Astrocyte (in vitro differentiated cells and primary cell): ENCODE measurements around the gene WIPF2. TPM values are rescaled to one million over a fixed set of nuclear protein-coding genes. Genes with fewer than 3 reads are reported as not detected.

Experiments
- DNase-seq: peaks from one replicate; pipeline ENCODE4 v3.0.0-alpha.2; 2010; ENCODE audit warnings: low read depth
- FAIRE-seq: peaks from 2 replicates; lab custom pipeline; 2011; peaks lifted over from hg19 to GRCh38; lab: Jason Lieb, UNC
- H2AFZ ChIP-seq: 2 replicates; pipeline ENCODE4 v1.6.0; 2012; ENCODE audit warnings: low read depth, low read length, inconsistent platforms
- H3K27ac ChIP-seq: 2 replicates; pipeline ENCODE4 v1.5.1; 2011; ENCODE audit warnings: low read depth, low read length, inconsistent platforms
- H3K27me3 ChIP-seq: 2 replicates; pipeline ENCODE4 v1.6.0; 2011; ENCODE audit warnings: low read length, inconsistent platforms; ENCODE audit not compliant: insufficient read depth
- H3K36me3 ChIP-seq: 2 replicates; pipeline ENCODE4 v1.5.1; 2011; ENCODE audit warnings: low read length, inconsistent platforms; ENCODE audit not compliant: insufficient read depth
- H3K4me1 ChIP-seq: 2 replicates; pipeline ENCODE4 v1.5.1; 2011; ENCODE audit warnings: low read length, inconsistent platforms; ENCODE audit not compliant: insufficient read depth
- H3K4me2 ChIP-seq: 2 replicates; pipeline ENCODE4 v1.6.0; 2012; ENCODE audit warnings: low read length, inconsistent platforms
- H3K4me3 ChIP-seq: 2 replicates; pipeline ENCODE4 v1.5.1; 2011; ENCODE audit warnings: low read depth, mild to moderate bottlenecking, low read length, inconsistent platforms; ENCODE audit not compliant: insufficient read depth
- H3K79me2 ChIP-seq: 2 replicates; pipeline ENCODE4 v1.6.0; 2012; ENCODE audit warnings: mild to moderate bottlenecking, low read length, inconsistent platforms; ENCODE audit not compliant: insufficient read depth
- H3K9ac ChIP-seq: 2 replicates; pipeline ENCODE4 v1.6.0; 2012; ENCODE audit warnings: mild to moderate bottlenecking, low read length, inconsistent platforms
- H3K9me3 ChIP-seq: 2 replicates; pipeline ENCODE4 v1.5.1; 2012; ENCODE audit warnings: low read depth, mild to moderate bottlenecking, low read length, inconsistent platforms; ENCODE audit not compliant: insufficient read depth
- H4K20me1 ChIP-seq: 2 replicates; pipeline ENCODE4 v1.6.0; 2012; ENCODE audit warnings: low read length, inconsistent platforms; ENCODE audit not compliant: insufficient read depth
- H3K27ac Mint-ChIP-seq: one replicate; pipeline ENCODE4 v1.8.0; 2021; ENCODE audit warnings: mild to moderate bottlenecking, mixed read lengths; ENCODE audit not compliant: unreplicated experiment
- H3K27me3 Mint-ChIP-seq: one replicate; pipeline ENCODE4 v1.8.0; 2021; ENCODE audit warnings: low read depth, mixed read lengths; ENCODE audit not compliant: unreplicated experiment
- H3K36me3 Mint-ChIP-seq: one replicate; pipeline ENCODE4 v1.8.0; 2021; ENCODE audit warnings: low read depth, mixed read lengths; ENCODE audit not compliant: unreplicated experiment
- H3K4me1 Mint-ChIP-seq: one replicate; pipeline ENCODE4 v1.8.0; 2021; ENCODE audit warnings: low read depth, mixed read lengths; ENCODE audit not compliant: unreplicated experiment
- H3K4me3 Mint-ChIP-seq: one replicate; pipeline ENCODE4 v1.8.0; 2021; ENCODE audit warnings: mild to moderate bottlenecking, moderate library complexity, mixed read lengths; ENCODE audit not compliant: unreplicated experiment
- H3K9me3 Mint-ChIP-seq: one replicate; pipeline ENCODE4 v1.8.0; 2021; ENCODE audit warnings: mild to moderate bottlenecking, mixed read lengths; ENCODE audit not compliant: unreplicated experiment
- EZH2 ChIP-seq: IDR thresholded peaks from 2 replicates; pipeline ENCODE4 v1.6.1; 2012; ENCODE audit warnings: mild to moderate bottlenecking, low read length, inconsistent platforms; ENCODE audit not compliant: insufficient read depth
- total RNA-seq: library from RNA; stranded (reverse); gene quantifications from 2 replicates; pipeline ENCODE4 v1.2.1, GENCODE V29; 2021
- TF ChIP-seq, protein P1 (sequence below): IDR thresholded peaks from 2 replicates; pipeline ENCODE4 v1.5.1; 2011; ENCODE audit warnings: low read depth, mild to moderate bottlenecking, inconsistent platforms, low read length, moderate library complexity; ENCODE audit not compliant: insufficient read depth

Gene WIPF2
- total RNA-seq, 1 donor from 2014 or later = 30.7 TPM

DNA sequence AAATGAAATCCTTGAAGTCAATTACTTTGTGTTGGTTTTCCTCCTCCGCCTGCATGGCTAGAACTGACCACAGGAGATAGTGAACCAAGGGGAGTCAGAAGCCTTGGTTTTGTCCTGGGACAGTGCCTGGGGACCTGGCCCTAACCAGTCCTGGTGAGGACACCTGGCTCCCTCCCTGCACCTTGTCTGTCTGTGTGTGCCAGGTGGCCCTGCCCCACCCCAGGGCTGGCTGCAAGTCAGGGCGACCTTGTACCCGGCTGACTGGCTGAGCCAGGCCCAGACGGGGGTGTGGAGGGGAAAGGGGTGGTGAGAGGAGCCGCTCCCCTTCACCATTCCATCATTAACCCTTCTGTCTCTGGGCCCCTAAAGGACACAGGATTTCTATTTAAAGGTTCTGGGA, 38.4 kb upstream of the WIPF2 start:
- Histone ChIP-seq H4K20me1 (peaks cover 18% of the 10 kb centered on the region), H3K79me2 (peaks cover 3% of the 10 kb centered on the region), H3K27me3 (no peaks in the 10 kb centered on the region), H2AFZ (no peak overlapping the region), H3K9me3 (no peaks in the 10 kb centered on the region), H3K36me3 (no peaks in the 10 kb centered on the region), H3K9ac (peak overlapping the region; percentile 11), H3K27ac (no peak overlapping the region), H3K4me2 (peak overlapping the region; percentile 61), H3K4me3 (no peak overlapping the region), H3K4me1 (peaks cover 19% of the 10 kb centered on the region)
- Mint-ChIP-seq H3K36me3 (peaks cover 5% of the 10 kb centered on the region), H3K4me1 (peaks cover 16% of the 10 kb centered on the region), H3K4me3 (no peak overlapping the region), H3K27ac (no peak overlapping the region), H3K27me3 (no peaks in the 10 kb centered on the region), H3K9me3 (no peaks in the 10 kb centered on the region)
- no peak for TF ChIP-seq EZH2
- TF ChIP-seq, protein P1, sequence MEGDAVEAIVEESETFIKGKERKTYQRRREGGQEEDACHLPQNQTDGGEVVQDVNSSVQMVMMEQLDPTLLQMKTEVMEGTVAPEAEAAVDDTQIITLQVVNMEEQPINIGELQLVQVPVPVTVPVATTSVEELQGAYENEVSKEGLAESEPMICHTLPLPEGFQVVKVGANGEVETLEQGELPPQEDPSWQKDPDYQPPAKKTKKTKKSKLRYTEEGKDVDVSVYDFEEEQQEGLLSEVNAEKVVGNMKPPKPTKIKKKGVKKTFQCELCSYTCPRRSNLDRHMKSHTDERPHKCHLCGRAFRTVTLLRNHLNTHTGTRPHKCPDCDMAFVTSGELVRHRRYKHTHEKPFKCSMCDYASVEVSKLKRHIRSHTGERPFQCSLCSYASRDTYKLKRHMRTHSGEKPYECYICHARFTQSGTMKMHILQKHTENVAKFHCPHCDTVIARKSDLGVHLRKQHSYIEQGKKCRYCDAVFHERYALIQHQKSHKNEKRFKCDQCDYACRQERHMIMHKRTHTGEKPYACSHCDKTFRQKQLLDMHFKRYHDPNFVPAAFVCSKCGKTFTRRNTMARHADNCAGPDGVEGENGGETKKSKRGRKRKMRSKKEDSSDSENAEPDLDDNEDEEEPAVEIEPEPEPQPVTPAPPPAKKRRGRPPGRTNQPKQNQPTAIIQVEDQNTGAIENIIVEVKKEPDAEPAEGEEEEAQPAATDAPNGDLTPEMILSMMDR = no peak
- FAIRE-seq (no peak), DNase-seq (no peak)

DNA sequence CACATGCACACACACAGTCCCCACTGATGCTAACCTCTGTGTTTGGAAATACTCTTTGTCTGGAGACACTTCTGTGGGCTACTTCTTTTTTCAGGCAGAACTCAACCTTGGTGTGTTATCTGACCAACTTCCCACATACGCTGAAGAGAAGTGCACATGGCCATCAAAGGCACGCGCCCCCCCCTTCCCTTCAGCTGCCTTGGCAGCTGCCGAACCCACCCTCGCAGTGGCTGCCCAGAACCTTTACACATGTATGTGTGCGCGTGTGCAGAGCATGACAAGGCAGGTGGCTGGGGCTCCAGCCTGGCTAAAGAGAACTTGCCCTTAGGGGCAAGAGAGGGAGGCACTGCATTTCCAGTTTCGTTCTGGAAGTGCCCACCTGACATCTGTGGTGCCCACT, 37.9 kb upstream of the WIPF2 start:
- peaks cover 19% of the 10 kb centered on the region for H3K4me1 ChIP-seq
- H3K27ac ChIP-seq = no peak overlapping the region
- no peak overlapping the region for H2AFZ ChIP-seq
- Mint-ChIP-seq H3K4me3 (no peak overlapping the region), H3K27me3 (no peaks in the 10 kb centered on the region), H3K36me3 (peaks cover under 1% of the 10 kb centered on the region), H3K9me3 (no peaks in the 10 kb centered on the region), H3K27ac (no peak overlapping the region), H3K4me1 (peaks cover 16% of the 10 kb centered on the region)
- no peaks in the 10 kb centered on the region for H3K36me3 ChIP-seq
- no peak overlapping the region for H3K4me2 ChIP-seq
- DNase-seq (no peak), FAIRE-seq (no peak)
- no peak for TF ChIP-seq EZH2
- TF ChIP-seq, protein P1 = no peak
- H3K9me3 ChIP-seq = no peaks in the 10 kb centered on the region
- peaks cover 18% of the 10 kb centered on the region for H4K20me1 ChIP-seq
- H3K4me3 ChIP-seq = no peak overlapping the region
- no peak overlapping the region for H3K9ac ChIP-seq
- H3K79me2 ChIP-seq = peaks cover 3% of the 10 kb centered on the region
- no peaks in the 10 kb centered on the region for H3K27me3 ChIP-seq

DNA sequence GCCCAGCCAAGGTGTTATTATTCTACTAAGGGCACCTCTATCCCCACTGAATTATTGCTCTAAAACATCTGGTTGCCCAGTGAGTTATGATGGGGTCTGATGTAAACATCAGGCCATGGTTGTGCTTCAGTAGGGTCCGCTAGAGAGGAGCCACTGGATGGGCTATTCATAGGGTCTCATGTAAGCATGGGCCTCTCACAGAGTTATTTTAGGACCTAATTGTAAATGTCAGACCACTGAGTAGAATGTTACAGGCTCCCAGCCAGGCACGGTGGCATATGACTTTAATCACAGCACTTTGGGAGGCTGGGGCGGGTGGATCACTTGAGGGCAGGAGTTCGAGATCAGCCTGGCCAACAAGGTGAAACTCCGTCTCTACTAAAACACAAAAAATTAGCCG, 36.5 kb upstream of the WIPF2 start:
- H3K9ac ChIP-seq = no peak overlapping the region
- no peak for FAIRE-seq
- H2AFZ ChIP-seq = no peak overlapping the region
- Mint-ChIP-seq H3K27me3 (no peaks in the 10 kb centered on the region), H3K36me3 (peaks cover 4% of the 10 kb centered on the region), H3K9me3 (no peaks in the 10 kb centered on the region), H3K4me3 (no peak overlapping the region), H3K4me1 (peaks cover 12% of the 10 kb centered on the region), H3K27ac (no peak overlapping the region)
- no peaks in the 10 kb centered on the region for H3K27me3 ChIP-seq
- H3K4me1 ChIP-seq = peaks cover 15% of the 10 kb centered on the region
- H3K9me3 ChIP-seq = no peaks in the 10 kb centered on the region
- no peak for TF ChIP-seq EZH2
- TF ChIP-seq, protein P1 = no peak
- no peaks in the 10 kb centered on the region for H3K36me3 ChIP-seq
- no peak overlapping the region for H3K4me2 ChIP-seq
- H3K79me2 ChIP-seq = no peaks in the 10 kb centered on the region
- H3K4me3 ChIP-seq = no peak overlapping the region
- H4K20me1 ChIP-seq = peaks cover 11% of the 10 kb centered on the region
- no peak overlapping the region for H3K27ac ChIP-seq
- DNase-seq = no peak
